ENCODE measurements around the gene ALDH16A1. TPM values are rescaled to one million over a fixed set of nuclear protein-coding genes. Genes with fewer than 3 reads are reported as not detected.

ALDH16A1 gene
- total RNA-seq, 2 donors from 2014 or later: 52.8 to 57.1 TPM

DNA sequence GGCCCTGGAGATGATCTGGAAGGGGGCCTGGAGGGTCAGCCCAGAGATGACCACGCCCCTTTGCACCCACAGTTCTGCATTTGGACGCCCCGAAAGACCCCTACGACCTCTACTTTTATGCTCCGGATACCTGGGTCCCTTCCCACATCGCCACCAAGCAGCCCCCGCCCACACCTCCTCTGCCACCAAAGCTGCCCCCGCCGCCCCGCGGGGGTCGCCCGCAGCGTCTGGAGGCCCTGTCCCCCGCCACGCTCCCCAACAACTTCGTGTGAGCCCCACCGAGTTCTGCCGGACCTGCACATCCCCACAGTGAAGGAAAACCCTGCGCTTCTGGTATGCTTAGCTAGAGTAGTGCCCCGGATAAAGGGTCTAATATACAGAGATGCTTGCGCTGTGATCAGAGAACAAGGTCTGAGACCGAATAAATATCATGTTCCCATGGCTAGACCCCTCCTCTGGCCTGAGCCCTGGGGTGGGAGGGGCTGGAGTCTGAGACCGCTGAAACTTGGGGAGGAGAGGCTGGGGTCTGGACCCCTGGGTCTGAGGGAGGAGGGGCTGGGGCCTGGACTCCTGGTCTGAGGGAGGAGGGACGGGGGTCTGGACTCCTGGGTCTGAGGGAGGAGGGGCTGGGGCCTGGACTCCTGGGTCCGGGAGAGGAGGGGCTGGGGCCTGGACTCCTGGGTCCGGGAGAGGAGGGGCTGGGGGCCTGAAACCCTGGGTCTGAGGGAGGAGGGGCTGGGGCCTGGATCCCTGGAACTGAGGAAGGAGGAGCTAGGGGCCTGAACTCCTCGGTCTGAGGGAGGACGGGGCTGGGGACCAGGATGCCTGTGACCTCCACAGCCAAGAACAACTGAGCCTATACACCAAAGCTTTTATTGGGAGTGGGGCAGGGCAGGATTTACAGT is 24.2 kb upstream of the ALDH16A1 start:
- Histone ChIP-seq H3K36me3 (ENCODE audit: control insufficient read depth, insufficient read depth, low read length) (no peaks in the 10 kb centered on the region), H3K9me3 (ENCODE audit: control insufficient read depth, low read length) (no peaks in the 10 kb centered on the region), H3K27ac (ENCODE audit: low read depth, low read length) (no peak overlapping the region), H3K27me3 (ENCODE audit: control insufficient read depth, insufficient read depth, low read length, poor library complexity, severe bottlenecking) (peaks cover 100% of the 10 kb centered on the region), H3K4me1 (ENCODE audit: control insufficient read depth, insufficient read depth, low read length) (no peaks in the 10 kb centered on the region), H3K4me3 (ENCODE audit: low read length) (peak overlapping the region; percentile 60), H3K9ac (ENCODE audit: extremely low read depth, low read length, poor library complexity, severe bottlenecking) (no peak overlapping the region)
- DNase-seq: no peak
- peaks cover 10% of the 10 kb centered on the region for H3K9me3 Mint-ChIP-seq
- TF ChIP-seq CTCF (conservative IDR thresholded peaks at IDR 0.05): no peak
- H3K27me3 Mint-ChIP-seq (ENCODE audit: insufficient read depth): peaks cover 98% of the 10 kb centered on the region
- peak overlapping the region; percentile 50 for H3K4me3 Mint-ChIP-seq
- WGBS, 2 experiments (ENCODE audit: insufficient coverage in 1 of 2, insufficient read length in 1 of 2): 31 to 57% methylated on average over 4 to 28 of the region's 29 CpGs
- H3K27ac Mint-ChIP-seq: no peak overlapping the region
- H3K4me1 Mint-ChIP-seq: peaks cover 18% of the 10 kb centered on the region
- H3K36me3 Mint-ChIP-seq (ENCODE audit: low read depth): peaks cover 4% of the 10 kb centered on the region

GRCh38 chr19:49430172-49430677 is 22.8 kb upstream of the ALDH16A1 start:
- peaks cover 13% of the 10 kb centered on the region for H3K9me3 Mint-ChIP-seq
- H3K27ac Mint-ChIP-seq: no peak overlapping the region
- H3K36me3 Mint-ChIP-seq (ENCODE audit: low read depth): peaks cover 4% of the 10 kb centered on the region
- H3K36me3 ChIP-seq (ENCODE audit: control insufficient read depth, insufficient read depth, low read length): no peaks in the 10 kb centered on the region
- H3K27me3 ChIP-seq (ENCODE audit: control insufficient read depth, insufficient read depth, low read length, poor library complexity, severe bottlenecking): peaks cover 100% of the 10 kb centered on the region
- no peaks in the 10 kb centered on the region for H3K9me3 ChIP-seq (ENCODE audit: control insufficient read depth, low read length)
- DNase-seq: no peak
- no peak overlapping the region for H3K4me3 Mint-ChIP-seq
- no peak overlapping the region for H3K9ac ChIP-seq (ENCODE audit: extremely low read depth, low read length, poor library complexity, severe bottlenecking)
- peaks cover 98% of the 10 kb centered on the region for H3K27me3 Mint-ChIP-seq (ENCODE audit: insufficient read depth)
- no peak overlapping the region for H3K4me3 ChIP-seq (ENCODE audit: low read length)
- no peaks in the 10 kb centered on the region for H3K4me1 ChIP-seq (ENCODE audit: control insufficient read depth, insufficient read depth, low read length)
- H3K4me1 Mint-ChIP-seq: peaks cover 16% of the 10 kb centered on the region
- H3K27ac ChIP-seq (ENCODE audit: low read depth, low read length): no peak overlapping the region
- 83 to 91% methylated on average over 5 to 9 of the region's 9 CpGs for WGBS, 2 experiments (ENCODE audit: insufficient coverage in 1 of 2, insufficient read length in 1 of 2)
- no peak for TF ChIP-seq CTCF (conservative IDR thresholded peaks at IDR 0.05)

- H3K27me3 Mint-ChIP-seq (ENCODE audit: insufficient read depth): peaks cover 98% of the 10 kb centered on the region
- H3K36me3 ChIP-seq (ENCODE audit: control insufficient read depth, insufficient read depth, low read length): no peaks in the 10 kb centered on the region
- no peaks in the 10 kb centered on the region for H3K9me3 ChIP-seq (ENCODE audit: control insufficient read depth, low read length)
- H3K9me3 Mint-ChIP-seq: peaks cover 17% of the 10 kb centered on the region
- DNase-seq: no peak
- TF ChIP-seq CTCF (conservative IDR thresholded peaks at IDR 0.05): peak; percentile 59
- H3K36me3 Mint-ChIP-seq (ENCODE audit: low read depth): peaks cover 4% of the 10 kb centered on the region
- H3K27ac ChIP-seq (ENCODE audit: low read depth, low read length): no peak overlapping the region
- peaks cover 12% of the 10 kb centered on the region for H3K4me1 Mint-ChIP-seq
- no peak overlapping the region for H3K27ac Mint-ChIP-seq
- H3K4me1 ChIP-seq (ENCODE audit: control insufficient read depth, insufficient read depth, low read length): no peaks in the 10 kb centered on the region
- WGBS, 2 experiments (ENCODE audit: insufficient coverage in 1 of 2, insufficient read length in 1 of 2): 77 to 80% methylated on average over 17 to 28 of the region's 28 CpGs
- H3K4me3 Mint-ChIP-seq: no peak overlapping the region
- no peak overlapping the region for H3K4me3 ChIP-seq (ENCODE audit: low read length)
- H3K27me3 ChIP-seq (ENCODE audit: control insufficient read depth, insufficient read depth, low read length, poor library complexity, severe bottlenecking): peaks cover 100% of the 10 kb centered on the region
- H3K9ac ChIP-seq (ENCODE audit: extremely low read depth, low read length, poor library complexity, severe bottlenecking): no peak overlapping the region
Observed at GRCh38 chr19:49430678-49431329, 22.2 kb upstream of the ALDH16A1 start.

All from endodermal cell (in vitro differentiated cells).